ENCODE results near the gene TMEM116. TPM values are rescaled to one million over a fixed set of nuclear protein-coding genes. Genes with fewer than 3 reads are reported as not detected.

TMEM116 gene
- polyA plus RNA-seq, 1 donor (not counting 4 experiments of a cell fraction or from before 2014, with no cell fraction given), result 7.7 TPM

- Histone ChIP-seq H3K27ac (ENCODE audit: control insufficient read depth, insufficient read depth, low read length) (no peak overlapping the region), H2AFZ (ENCODE audit: control insufficient read depth, low read length) (no peak overlapping the region), H3K4me3 (ENCODE audit: control insufficient read depth in 2 of 3, extremely low read depth in 1 of 3, insufficient read depth in 2 of 3, low read depth in 1 of 3, low read length in 3 of 3) (no peak overlapping the region), H3K27me3 (ENCODE audit: control insufficient read depth, extremely low read depth, insufficient read depth, low read length) (no peaks in the 10 kb centered on the region), H3K9me1 (ENCODE audit: control insufficient read depth, extremely low read depth, insufficient read depth, low read length) (no peaks in the 10 kb centered on the region), H3K4me1 (ENCODE audit: control insufficient read depth, extremely low read depth, insufficient read depth, low read length) (no peaks in the 10 kb centered on the region), H3K9me3 (ENCODE audit: control insufficient read depth, low read depth, low read length) (no peaks in the 10 kb centered on the region), H4K20me1 (ENCODE audit: control insufficient read depth, extremely low read depth, insufficient read depth, low read length) (no peaks in the 10 kb centered on the region), H3K4me2 (ENCODE audit: control insufficient read depth, extremely low read depth, insufficient read depth, low read depth, low read length) (no peak overlapping the region), H3K79me2 (ENCODE audit: control insufficient read depth, insufficient read depth, low read length) (no peaks in the 10 kb centered on the region), H3K9ac (ENCODE audit: control insufficient read depth, extremely low read depth, insufficient read depth, low read length) (no peak overlapping the region), H3K36me3 (ENCODE audit: control insufficient read depth in 2 of 2, extremely low read depth in 1 of 2, insufficient read depth in 2 of 2, low read length in 2 of 2) (no peaks in the 10 kb centered on the region)
- FAIRE-seq (no peak), DNase-seq (ENCODE audit: low read depth, low spot score) (no peak)
- dilution Hi-C loops (cut with MboI; ENCODE audit: extremely low pct_ligation_motif_present, low sequenced_read_pairs), result no loop called here
- TF ChIP-seq EZH2 (IDR thresholded peaks at IDR 0.05; ENCODE audit: low read length) (no peak), CTCF (optimal IDR thresholded peaks at IDR 0.05 in 1 of 3, IDR thresholded peaks at IDR 0.05 in 1 of 3, conservative IDR thresholded peaks at IDR 0.05 in 1 of 3; ENCODE audit: extremely low read depth in 1 of 3, insufficient read depth in 2 of 3, low read length in 3 of 3) (no peak)
Observed at GRCh38 chr12:111975161-111975931, 37.6 kb downstream of the TMEM116 start.

GRCh38 chr12:111971800-111972199 lies 41.2 kb downstream of the TMEM116 start:
- FAIRE-seq, result no peak
- Histone ChIP-seq H3K4me2 (ENCODE audit: control insufficient read depth, extremely low read depth, insufficient read depth, low read depth, low read length) (no peak overlapping the region), H3K4me3 (ENCODE audit: control insufficient read depth in 2 of 3, extremely low read depth in 1 of 3, insufficient read depth in 2 of 3, low read depth in 1 of 3, low read length in 3 of 3) (no peak overlapping the region), H3K27ac (ENCODE audit: control insufficient read depth, insufficient read depth, low read length) (no peak overlapping the region), H3K79me2 (ENCODE audit: control insufficient read depth, insufficient read depth, low read length) (no peaks in the 10 kb centered on the region), H2AFZ (ENCODE audit: control insufficient read depth, low read length) (no peak overlapping the region), H4K20me1 (ENCODE audit: control insufficient read depth, extremely low read depth, insufficient read depth, low read length) (no peaks in the 10 kb centered on the region), H3K27me3 (ENCODE audit: control insufficient read depth, extremely low read depth, insufficient read depth, low read length) (no peaks in the 10 kb centered on the region), H3K9me3 (ENCODE audit: control insufficient read depth, low read depth, low read length) (no peaks in the 10 kb centered on the region), H3K4me1 (ENCODE audit: control insufficient read depth, extremely low read depth, insufficient read depth, low read length) (no peaks in the 10 kb centered on the region), H3K9me1 (ENCODE audit: control insufficient read depth, extremely low read depth, insufficient read depth, low read length) (no peaks in the 10 kb centered on the region), H3K36me3 (ENCODE audit: control insufficient read depth in 2 of 2, extremely low read depth in 1 of 2, insufficient read depth in 2 of 2, low read length in 2 of 2) (no peaks in the 10 kb centered on the region), H3K9ac (ENCODE audit: control insufficient read depth, extremely low read depth, insufficient read depth, low read length) (no peak overlapping the region)
- dilution Hi-C loops (cut with MboI; ENCODE audit: extremely low pct_ligation_motif_present, low sequenced_read_pairs), result no loop called here
- DNase-seq (ENCODE audit: low read depth, low spot score), result no peak
- TF ChIP-seq EZH2 (IDR thresholded peaks at IDR 0.05; ENCODE audit: low read length) (no peak), CTCF (optimal IDR thresholded peaks at IDR 0.05 in 1 of 3, IDR thresholded peaks at IDR 0.05 in 1 of 3, conservative IDR thresholded peaks at IDR 0.05 in 1 of 3; ENCODE audit: extremely low read depth in 1 of 3, insufficient read depth in 2 of 3, low read length in 3 of 3) (no peak)
